HFFc6 (cell line): ENCODE results near the gene MDFI. TPM values are rescaled to one million over a fixed set of nuclear protein-coding genes. Genes with fewer than 3 reads are reported as not detected.
A peak's percentile ranks its signal among the peaks of the same experiment; 100 is the strongest.

Experiments used
- DNase-seq: peaks from one replicate; pipeline ENCODE4 v3.0.0-alpha.2; 2018
- H3K27ac Mint-ChIP-seq: 2 replicates; pipeline ENCODE4 v1.8.0; 2020; ENCODE audit warnings: mild to moderate bottlenecking, mixed read lengths
- H3K27me3 Mint-ChIP-seq: 2 replicates; pipeline ENCODE4 v1.8.0; 2021; ENCODE audit warnings: mild to moderate bottlenecking, moderate library complexity, mixed read lengths; ENCODE audit not compliant: insufficient read depth
- H3K36me3 Mint-ChIP-seq: 2 replicates; pipeline ENCODE4 v1.8.0; 2021; ENCODE audit warnings: low read depth, mixed read lengths
- H3K4me1 Mint-ChIP-seq: 2 replicates; pipeline ENCODE4 v1.8.0; 2020; ENCODE audit warnings: low read depth, mixed read lengths
- H3K4me3 Mint-ChIP-seq: 2 replicates; pipeline ENCODE4 v1.8.0; 2020; ENCODE audit warnings: mild to moderate bottlenecking, moderate library complexity, mixed read lengths
- H3K9me3 Mint-ChIP-seq: 2 replicates; pipeline ENCODE4 v1.8.0; 2020; ENCODE audit warnings: mild to moderate bottlenecking, mixed read lengths
- total RNA-seq, 6 experiments: library from RNA; stranded (reverse); fragmentation: NEBNext Ultra II Directional; extraction: Animal tissue kit (Norgen Biotek cat#: 25700); gene quantifications; 2 replicates in 1 of 6; 3 replicates in 5 of 6; pipeline ENCODE4 v1.2.3, GENCODE V29; 2021
- TF ChIP-seq, protein P1 (sequence below): fragments of 200-600 bp; sonication (generic); IDR thresholded peaks from 2 replicates; pipeline ENCODE4 v1.5.0; 2021; ENCODE audit warnings: antibody characterized with exemption, mild to moderate bottlenecking

The MDFI gene
- total RNA-seq, 6 experiments from 2014 or later, result 0.38 to 0.96 TPM; not detected in 4

DNA sequence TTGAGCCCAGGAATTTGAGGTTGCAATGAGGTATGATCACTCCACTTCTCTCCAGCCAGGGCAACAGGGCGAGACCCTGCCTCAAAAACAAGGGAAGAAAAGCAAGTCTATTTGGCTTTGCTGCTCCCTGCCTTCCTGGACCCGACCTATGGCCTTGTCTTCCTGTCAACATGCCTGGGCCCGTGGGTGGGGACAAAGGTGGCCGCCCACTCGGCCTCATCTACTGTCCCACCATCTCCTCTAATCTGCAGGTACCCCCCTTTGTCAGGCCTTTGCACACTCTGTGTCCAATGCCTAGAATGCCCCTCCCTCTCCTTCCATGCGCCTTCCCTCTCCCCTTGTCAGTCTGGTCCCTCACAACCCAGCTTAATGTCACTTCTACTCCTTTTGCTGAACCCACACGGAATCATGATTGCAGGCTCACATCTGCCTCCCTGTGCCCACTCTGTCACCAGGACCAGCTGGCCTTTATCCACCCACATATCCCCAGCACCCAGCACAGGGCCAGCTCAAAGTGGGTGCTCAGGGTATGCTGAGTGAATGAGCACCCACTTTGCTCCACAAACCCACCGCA, 40.3 kb downstream of the MDFI start:
- DNase-seq, result no peak
- Mint-ChIP-seq H3K27me3 (peaks cover 16% of the 10 kb centered on the region), H3K4me3 (no peak overlapping the region), H3K36me3 (no peaks in the 10 kb centered on the region), H3K9me3 (no peaks in the 10 kb centered on the region), H3K27ac (no peak overlapping the region), H3K4me1 (peaks cover 4% of the 10 kb centered on the region; the same call in 1 of the 2 replicates)
- TF ChIP-seq, protein P1, sequence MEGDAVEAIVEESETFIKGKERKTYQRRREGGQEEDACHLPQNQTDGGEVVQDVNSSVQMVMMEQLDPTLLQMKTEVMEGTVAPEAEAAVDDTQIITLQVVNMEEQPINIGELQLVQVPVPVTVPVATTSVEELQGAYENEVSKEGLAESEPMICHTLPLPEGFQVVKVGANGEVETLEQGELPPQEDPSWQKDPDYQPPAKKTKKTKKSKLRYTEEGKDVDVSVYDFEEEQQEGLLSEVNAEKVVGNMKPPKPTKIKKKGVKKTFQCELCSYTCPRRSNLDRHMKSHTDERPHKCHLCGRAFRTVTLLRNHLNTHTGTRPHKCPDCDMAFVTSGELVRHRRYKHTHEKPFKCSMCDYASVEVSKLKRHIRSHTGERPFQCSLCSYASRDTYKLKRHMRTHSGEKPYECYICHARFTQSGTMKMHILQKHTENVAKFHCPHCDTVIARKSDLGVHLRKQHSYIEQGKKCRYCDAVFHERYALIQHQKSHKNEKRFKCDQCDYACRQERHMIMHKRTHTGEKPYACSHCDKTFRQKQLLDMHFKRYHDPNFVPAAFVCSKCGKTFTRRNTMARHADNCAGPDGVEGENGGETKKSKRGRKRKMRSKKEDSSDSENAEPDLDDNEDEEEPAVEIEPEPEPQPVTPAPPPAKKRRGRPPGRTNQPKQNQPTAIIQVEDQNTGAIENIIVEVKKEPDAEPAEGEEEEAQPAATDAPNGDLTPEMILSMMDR, result no peak; the same call in 1 of the 2 replicates

DNA sequence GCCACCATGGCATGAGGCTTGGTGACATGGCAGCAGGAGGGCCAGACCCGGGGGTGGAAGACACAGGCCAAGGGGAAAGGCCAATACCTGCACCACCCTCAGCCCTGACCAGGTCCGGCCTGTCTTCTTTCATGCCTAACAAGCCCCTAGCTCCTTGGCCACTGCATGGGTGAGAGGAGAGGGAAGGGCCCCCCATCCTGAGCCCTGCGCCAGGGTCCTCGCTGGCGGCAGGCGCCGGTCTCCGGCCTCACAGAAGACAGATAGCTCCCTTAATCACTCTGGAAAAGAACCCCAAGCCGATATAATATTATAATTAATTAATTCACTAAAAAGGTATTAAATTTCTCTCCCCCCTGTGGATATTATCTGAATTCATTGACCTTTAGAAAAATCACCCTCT, 41.4 kb downstream of the MDFI start:
- TF ChIP-seq, protein P1, result no peak
- no peak overlapping the region for H3K27ac Mint-ChIP-seq
- H3K9me3 Mint-ChIP-seq, result no peaks in the 10 kb centered on the region
- no peak for DNase-seq
- no peaks in the 10 kb centered on the region for H3K36me3 Mint-ChIP-seq
- H3K4me3 Mint-ChIP-seq, result no peak overlapping the region
- H3K27me3 Mint-ChIP-seq, result peaks cover 14% of the 10 kb centered on the region
- peaks cover 7% of the 10 kb centered on the region; the same call in 1 of the 2 replicates for H3K4me1 Mint-ChIP-seq

DNA sequence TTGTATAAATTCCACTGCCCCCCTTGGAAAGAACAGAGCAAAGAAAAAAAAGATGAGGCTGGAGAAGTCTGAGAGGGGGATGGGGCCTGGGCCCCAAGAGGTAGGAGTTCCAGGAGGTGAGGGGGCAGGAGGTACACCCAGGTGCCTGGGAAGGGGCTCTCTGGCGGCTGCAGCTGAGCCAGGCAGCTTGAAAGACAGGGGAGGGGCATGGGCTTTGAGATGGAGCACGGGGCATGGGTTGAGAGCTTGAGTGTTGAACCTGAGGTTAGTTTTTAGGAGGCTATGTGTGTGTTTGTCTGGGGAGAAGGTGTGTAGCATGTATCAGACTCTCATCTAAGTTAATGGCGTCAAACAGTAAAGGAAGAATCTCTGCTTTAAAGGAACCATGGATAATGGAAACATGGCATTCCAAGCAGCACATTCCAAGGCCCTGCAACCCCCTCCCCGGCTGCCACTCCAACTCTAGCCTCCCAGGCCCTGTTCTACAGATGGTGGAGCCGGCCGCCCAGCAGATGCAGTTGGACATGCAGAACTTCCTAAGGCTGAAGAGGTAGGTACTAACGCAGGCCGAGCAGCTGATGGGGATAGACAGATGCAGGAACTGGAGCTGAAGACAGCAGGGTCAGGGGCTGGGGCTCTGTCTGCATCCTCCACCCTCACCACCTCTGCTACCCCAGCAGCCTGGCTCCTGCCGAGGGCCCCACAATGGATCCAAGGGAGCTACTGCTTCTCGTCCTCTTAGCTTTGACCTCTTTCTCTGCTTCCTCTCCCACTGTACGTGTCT, 42.1 kb downstream of the MDFI start:
- Mint-ChIP-seq H3K9me3 (no peaks in the 10 kb centered on the region), H3K27ac (no peak overlapping the region), H3K27me3 (peaks cover 11% of the 10 kb centered on the region), H3K4me3 (no peak overlapping the region), H3K4me1 (peaks cover 7% of the 10 kb centered on the region; the same call in 1 of the 2 replicates), H3K36me3 (no peaks in the 10 kb centered on the region)
- DNase-seq, result no peak
- TF ChIP-seq, protein P1, result no peak

DNA sequence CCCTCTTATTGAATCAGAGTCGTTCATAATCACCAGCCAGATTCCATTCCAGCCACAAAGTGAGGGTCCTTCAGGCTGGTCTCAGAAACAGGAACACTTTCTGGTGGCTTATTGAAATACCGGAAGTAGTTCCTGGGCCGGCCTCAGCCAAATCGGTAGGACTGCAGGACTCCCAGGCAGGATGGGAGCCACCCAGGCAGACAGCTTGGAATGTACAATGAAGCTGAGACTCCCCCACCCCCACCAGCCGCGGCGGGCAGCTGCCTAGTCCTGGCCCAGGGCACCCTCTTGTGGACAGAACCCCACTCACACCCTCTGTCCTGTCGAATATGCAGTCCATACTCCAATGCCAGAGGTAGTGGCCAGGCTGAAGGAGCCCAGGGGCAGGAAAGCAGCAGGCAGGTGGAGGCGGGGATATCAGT, 43.8 kb downstream of the MDFI start:
- Mint-ChIP-seq H3K27me3 (peaks cover 6% of the 10 kb centered on the region), H3K9me3 (no peaks in the 10 kb centered on the region), H3K27ac (no peak overlapping the region), H3K4me3 (no peak overlapping the region), H3K36me3 (no peaks in the 10 kb centered on the region), H3K4me1 (peaks cover 7% of the 10 kb centered on the region; the same call in 1 of the 2 replicates)
- TF ChIP-seq, protein P1, result peak; percentile 91
- peak; percentile 75 for DNase-seq

DNA sequence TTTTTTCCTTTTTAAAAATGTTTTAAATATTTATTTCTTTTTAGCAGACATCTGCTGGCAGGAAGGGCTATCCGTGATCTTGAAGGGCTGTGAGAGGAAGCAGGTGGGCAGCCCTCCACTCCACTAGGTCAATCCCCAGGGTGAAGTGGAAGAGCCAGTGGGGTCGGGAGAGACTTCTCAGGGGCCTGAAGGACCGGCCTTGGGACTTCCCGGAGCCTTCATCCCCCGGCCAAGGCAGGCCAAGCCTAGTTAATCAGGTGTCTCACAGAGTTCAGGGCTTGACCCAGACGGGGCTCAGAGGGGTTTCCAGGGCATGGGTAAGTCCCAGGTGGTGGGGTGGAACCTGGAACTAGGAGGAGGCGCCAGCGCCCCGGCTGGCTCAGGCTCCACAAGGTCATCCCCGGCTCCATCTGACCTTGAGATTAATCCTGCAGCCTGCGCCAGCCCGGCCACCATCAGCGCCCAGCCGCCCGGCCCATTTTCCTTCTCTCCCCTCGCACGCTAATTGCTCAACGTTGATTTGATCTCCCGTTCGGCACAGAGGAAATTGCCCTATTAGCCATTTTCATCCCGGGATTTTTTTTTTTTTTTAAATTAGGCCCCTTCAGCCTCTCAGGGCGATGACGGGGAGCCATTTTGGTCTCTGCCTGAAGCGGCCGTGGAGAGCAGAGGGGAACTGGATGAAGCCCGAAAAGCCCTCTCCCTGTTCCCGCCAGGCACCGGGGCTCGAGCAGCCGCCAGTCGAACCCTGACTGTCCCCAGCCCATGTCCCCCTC, 44.4 kb downstream of the MDFI start:
- H3K9me3 Mint-ChIP-seq, result no peaks in the 10 kb centered on the region
- no peak overlapping the region for H3K27ac Mint-ChIP-seq
- H3K4me1 Mint-ChIP-seq, result peaks cover 7% of the 10 kb centered on the region; the same call in 1 of the 2 replicates
- TF ChIP-seq, protein P1, result peak; percentile 3
- H3K36me3 Mint-ChIP-seq, result no peaks in the 10 kb centered on the region
- peaks cover 6% of the 10 kb centered on the region for H3K27me3 Mint-ChIP-seq
- no peak overlapping the region for H3K4me3 Mint-ChIP-seq
- DNase-seq, result no peak
